Measurements from ENCODE around the gene MAPKBP1.
A peak's percentile ranks its signal among the peaks of the same experiment; 100 is the strongest.

The MAPKBP1 gene

DNA sequence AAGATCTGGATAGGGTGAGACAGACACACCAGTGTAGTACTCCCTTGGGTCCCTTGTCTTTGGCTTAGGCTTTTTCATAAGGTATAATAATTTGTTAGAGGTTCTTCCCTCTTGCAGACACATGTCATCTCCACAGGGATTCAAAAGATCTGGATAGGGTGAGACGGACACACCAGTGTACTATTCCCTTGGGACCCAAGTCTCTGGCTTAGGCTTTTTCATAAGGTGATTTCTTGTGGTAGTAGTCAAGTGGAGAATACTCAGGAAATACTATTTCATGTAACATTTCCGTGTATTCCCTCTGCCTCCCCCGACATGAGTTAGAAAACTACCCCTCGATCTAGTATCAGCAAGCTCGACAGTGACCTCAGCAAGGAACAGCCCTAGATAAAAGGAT is 954 bp upstream of the MAPKBP1 start:
- Histone ChIP-seq H3K9ac (ENCODE audit: low read length) (peak overlapping the region; percentile 93), H3K9me3 (ENCODE audit: control insufficient read depth, low read length) (no peaks in the 10 kb centered on the region), H3K36me3 (ENCODE audit: control insufficient read depth, insufficient read depth, low read length, severe bottlenecking) (peaks cover 4% of the 10 kb centered on the region), H3K4me1 (ENCODE audit: control insufficient read depth, insufficient read depth, low read length) (peaks cover 45% of the 10 kb centered on the region), H3K27me3 (replicated peaks; ENCODE audit: control insufficient read depth, insufficient read depth, low read length) (no peaks in the 10 kb centered on the region), H3K4me3 (ENCODE audit: low read length) (peak overlapping the region; percentile 95)
- DNase-seq (ENCODE audit: low read depth), result no peak

DNA sequence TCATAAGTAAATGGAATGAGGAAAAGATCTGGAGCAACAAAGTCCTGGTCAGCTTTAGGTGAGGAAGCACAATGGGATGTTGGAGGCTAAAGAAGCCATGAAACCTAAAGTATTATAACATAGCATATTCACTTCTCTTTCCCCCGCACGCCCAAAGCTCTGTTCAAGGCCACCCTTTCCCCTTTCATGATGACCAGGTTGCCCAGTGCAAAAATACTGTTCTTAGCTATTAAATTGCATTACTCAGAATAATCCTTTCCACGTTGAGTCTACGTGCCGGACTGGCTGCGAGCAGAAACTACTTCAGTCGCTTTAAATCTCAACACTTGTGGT is 589 bp upstream of the MAPKBP1 start:
- Histone ChIP-seq H3K4me1 (ENCODE audit: control insufficient read depth, insufficient read depth, low read length) (peaks cover 49% of the 10 kb centered on the region), H3K4me3 (ENCODE audit: low read length) (peak overlapping the region; percentile 95), H3K36me3 (ENCODE audit: control insufficient read depth, insufficient read depth, low read length, severe bottlenecking) (peaks cover 3% of the 10 kb centered on the region), H3K9me3 (ENCODE audit: control insufficient read depth, low read length) (no peaks in the 10 kb centered on the region), H3K9ac (ENCODE audit: low read length) (peak overlapping the region; percentile 93), H3K27me3 (replicated peaks; ENCODE audit: control insufficient read depth, insufficient read depth, low read length) (no peaks in the 10 kb centered on the region)
- no peak for DNase-seq (ENCODE audit: low read depth)

DNA sequence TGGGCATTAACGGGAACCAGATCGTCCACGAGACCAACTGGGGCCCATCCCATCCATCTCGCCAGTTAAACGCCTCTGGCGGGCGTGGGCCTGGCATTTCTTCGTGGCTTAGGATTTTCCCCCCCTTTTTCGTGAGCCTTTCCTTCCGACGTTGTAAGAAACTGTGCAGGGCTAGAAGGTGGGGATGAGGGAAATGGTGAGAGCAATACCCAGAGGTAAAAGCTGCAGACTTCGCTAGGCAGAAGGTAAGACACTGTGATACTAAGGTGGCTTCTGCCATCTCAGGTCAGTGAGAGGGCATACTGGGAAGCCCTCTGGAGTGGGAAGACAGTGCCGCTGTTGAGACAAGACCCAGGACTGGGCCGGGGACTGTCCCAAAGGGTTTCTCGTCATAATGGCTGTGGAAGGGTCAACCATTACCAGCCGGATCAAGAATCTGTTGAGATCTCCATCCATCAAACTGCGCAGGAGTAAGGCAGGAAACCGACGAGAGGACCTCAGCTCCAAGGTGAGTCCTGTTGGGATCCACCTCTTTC is 666 bp downstream of the MAPKBP1 start:
- Histone ChIP-seq H3K4me1 (ENCODE audit: control insufficient read depth, insufficient read depth, low read length) (peaks cover 58% of the 10 kb centered on the region), H3K27me3 (replicated peaks; ENCODE audit: control insufficient read depth, insufficient read depth, low read length) (no peaks in the 10 kb centered on the region), H3K36me3 (ENCODE audit: control insufficient read depth, insufficient read depth, low read length, severe bottlenecking) (no peaks in the 10 kb centered on the region), H3K4me3 (ENCODE audit: low read length) (peak overlapping the region; percentile 95), H3K9me3 (ENCODE audit: control insufficient read depth, low read length) (no peaks in the 10 kb centered on the region), H3K9ac (ENCODE audit: low read length) (peak overlapping the region; percentile 93)
- DNase-seq (ENCODE audit: low read depth), result no peak

DNA sequence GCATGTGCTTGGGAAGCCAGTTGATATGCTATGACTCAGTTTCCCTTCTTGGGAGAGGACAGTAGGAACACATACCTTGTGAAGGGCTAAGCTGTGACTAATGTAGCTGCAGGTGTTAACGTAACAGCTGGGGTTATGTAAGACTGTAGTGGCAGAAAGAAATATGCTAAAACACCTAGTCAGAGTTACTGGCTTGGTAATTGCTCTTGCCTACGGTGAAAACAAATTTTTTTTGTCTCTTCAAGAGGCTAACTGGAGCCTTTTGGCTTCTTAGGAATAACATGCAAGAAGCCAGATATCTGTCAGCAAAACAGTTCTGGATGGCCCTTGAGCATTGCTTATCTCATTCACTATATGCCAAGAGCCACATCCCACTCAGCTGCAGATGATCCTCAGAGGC is 1.4 kb downstream of the MAPKBP1 start:
- Histone ChIP-seq H3K4me1 (ENCODE audit: control insufficient read depth, insufficient read depth, low read length) (peaks cover 65% of the 10 kb centered on the region), H3K9ac (ENCODE audit: low read length) (peak overlapping the region; percentile 93), H3K36me3 (ENCODE audit: control insufficient read depth, insufficient read depth, low read length, severe bottlenecking) (no peaks in the 10 kb centered on the region), H3K4me3 (ENCODE audit: low read length) (peak overlapping the region; percentile 95), H3K27me3 (replicated peaks; ENCODE audit: control insufficient read depth, insufficient read depth, low read length) (no peaks in the 10 kb centered on the region), H3K9me3 (ENCODE audit: control insufficient read depth, low read length) (no peaks in the 10 kb centered on the region)
- DNase-seq (ENCODE audit: low read depth), result no peak

DNA sequence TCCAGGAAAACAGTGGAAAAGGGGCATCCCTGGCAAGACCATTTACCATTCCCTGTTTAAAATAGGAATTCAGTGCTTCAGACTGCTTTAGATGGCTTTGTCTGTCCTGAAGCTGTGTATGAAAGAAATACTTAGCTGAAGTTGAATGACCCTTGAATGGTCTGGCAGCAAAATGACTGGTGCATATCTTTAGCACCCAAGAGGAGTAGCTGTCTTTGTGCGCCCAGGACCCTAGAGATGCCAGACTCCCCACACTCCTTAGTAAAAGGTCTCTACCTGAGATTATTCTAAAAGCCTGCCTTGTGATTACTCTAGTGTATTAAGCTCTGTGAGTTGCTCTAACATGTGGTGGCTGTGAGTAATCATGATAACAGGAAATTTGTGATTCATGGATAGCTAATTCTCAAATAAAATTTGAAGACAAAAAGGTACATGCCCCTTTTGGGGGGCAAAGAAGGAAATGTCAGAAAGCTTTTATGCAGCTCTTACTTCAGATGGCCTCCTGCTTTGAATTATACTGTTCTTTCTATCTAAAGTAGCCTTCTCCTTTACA is 3.2 kb downstream of the MAPKBP1 start:
- Histone ChIP-seq H3K27me3 (replicated peaks; ENCODE audit: control insufficient read depth, insufficient read depth, low read length) (no peaks in the 10 kb centered on the region), H3K4me3 (ENCODE audit: low read length) (no peak overlapping the region), H3K9ac (ENCODE audit: low read length) (no peak overlapping the region), H3K36me3 (ENCODE audit: control insufficient read depth, insufficient read depth, low read length, severe bottlenecking) (no peaks in the 10 kb centered on the region), H3K4me1 (ENCODE audit: control insufficient read depth, insufficient read depth, low read length) (peaks cover 67% of the 10 kb centered on the region), H3K9me3 (ENCODE audit: control insufficient read depth, low read length) (no peaks in the 10 kb centered on the region)
- no peak for DNase-seq (ENCODE audit: low read depth)

DNA sequence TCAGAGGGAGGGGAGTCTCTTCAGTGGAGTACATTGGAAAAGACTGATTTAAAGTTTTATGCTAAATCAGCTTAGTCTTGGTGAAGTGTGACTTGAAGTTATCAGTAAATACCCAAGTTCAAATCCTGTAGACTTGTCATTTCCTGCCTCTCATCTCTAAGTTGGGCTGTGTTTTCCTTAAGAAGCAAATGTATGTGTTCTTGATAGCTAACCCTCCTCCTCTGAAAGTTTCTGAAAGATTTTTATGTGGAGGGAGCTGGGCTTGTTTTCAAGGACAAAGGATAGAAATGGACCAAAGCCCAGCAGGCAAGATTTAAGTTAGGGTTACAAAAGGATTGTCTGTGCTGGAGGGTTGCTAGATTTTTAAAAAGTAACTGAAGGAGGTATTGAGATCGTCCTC is 4.2 kb downstream of the MAPKBP1 start:
- no peak for DNase-seq (ENCODE audit: low read depth)
- H3K4me1 ChIP-seq (ENCODE audit: control insufficient read depth, insufficient read depth, low read length), result peaks cover 63% of the 10 kb centered on the region

DNA sequence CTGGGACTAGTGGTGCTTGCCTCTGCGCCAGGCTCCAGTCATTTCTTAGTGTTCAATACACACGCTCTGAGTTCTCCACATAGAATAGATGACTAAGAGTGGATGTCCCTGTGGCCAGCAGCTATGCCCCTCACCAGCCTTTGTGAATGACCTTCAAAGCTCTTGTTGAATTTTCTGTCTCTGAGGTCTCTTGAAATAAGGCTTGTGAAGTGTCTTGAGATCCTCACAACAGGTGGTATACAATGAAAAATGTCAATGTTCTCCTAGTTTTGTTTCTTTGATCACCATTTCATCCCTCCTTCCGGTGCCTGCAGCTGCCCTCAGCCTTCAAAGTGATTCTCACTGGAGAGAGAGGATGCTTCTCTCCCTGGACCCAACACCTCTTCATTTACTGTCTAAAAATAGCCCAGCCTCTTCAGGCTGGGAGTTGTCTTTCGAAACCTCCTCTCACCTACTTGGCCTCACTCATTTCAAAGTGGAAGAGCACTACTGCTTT is 5.4 kb downstream of the MAPKBP1 start:
- H3K9ac ChIP-seq (ENCODE audit: low read length), result no peak overlapping the region
- no peaks in the 10 kb centered on the region for H3K36me3 ChIP-seq (ENCODE audit: control insufficient read depth, insufficient read depth, low read length, severe bottlenecking)
- no peaks in the 10 kb centered on the region for H3K9me3 ChIP-seq (ENCODE audit: control insufficient read depth, low read length)
- peak; percentile 36 for DNase-seq (ENCODE audit: low read depth)
- H3K4me1 ChIP-seq (ENCODE audit: control insufficient read depth, insufficient read depth, low read length), result peaks cover 60% of the 10 kb centered on the region
- peak overlapping the region; percentile 35 for H3K4me3 ChIP-seq (ENCODE audit: low read length)
- no peaks in the 10 kb centered on the region for H3K27me3 ChIP-seq (replicated peaks; ENCODE audit: control insufficient read depth, insufficient read depth, low read length)

More for the DNA sequence above, 4.2 kb downstream of the MAPKBP1 start:
- H3K36me3 ChIP-seq (ENCODE audit: control insufficient read depth, insufficient read depth, low read length, severe bottlenecking), result no peaks in the 10 kb centered on the region
- no peak overlapping the region for H3K9ac ChIP-seq (ENCODE audit: low read length)
- H3K4me3 ChIP-seq (ENCODE audit: low read length), result no peak overlapping the region
- no peaks in the 10 kb centered on the region for H3K27me3 ChIP-seq (replicated peaks; ENCODE audit: control insufficient read depth, insufficient read depth, low read length)
- no peaks in the 10 kb centered on the region for H3K9me3 ChIP-seq (ENCODE audit: control insufficient read depth, low read length)

DNA sequence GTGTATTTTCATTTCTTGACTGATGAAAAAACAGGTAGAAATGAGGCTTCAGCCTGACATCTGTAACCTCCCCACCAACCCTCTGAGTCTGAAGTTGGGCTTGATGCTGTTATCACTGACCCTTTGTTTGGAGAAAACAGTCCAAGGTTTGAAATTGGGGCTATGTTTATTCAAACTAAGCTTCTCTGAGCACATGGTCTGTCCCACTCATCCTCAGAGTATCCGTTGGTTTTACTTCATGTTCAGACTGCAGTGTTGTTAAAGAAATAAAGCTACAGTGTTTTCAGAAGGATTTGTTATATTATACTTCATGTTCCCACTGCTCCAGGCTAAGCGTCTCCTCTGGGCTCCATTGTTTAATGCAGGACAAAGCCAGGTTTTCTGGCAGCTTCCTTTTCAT is 6.0 kb downstream of the MAPKBP1 start:
- Histone ChIP-seq H3K36me3 (ENCODE audit: control insufficient read depth, insufficient read depth, low read length, severe bottlenecking) (no peaks in the 10 kb centered on the region), H3K4me3 (ENCODE audit: low read length) (peak overlapping the region; percentile 35), H3K9me3 (ENCODE audit: control insufficient read depth, low read length) (no peaks in the 10 kb centered on the region), H3K9ac (ENCODE audit: low read length) (no peak overlapping the region), H3K27me3 (replicated peaks; ENCODE audit: control insufficient read depth, insufficient read depth, low read length) (no peaks in the 10 kb centered on the region), H3K4me1 (ENCODE audit: control insufficient read depth, insufficient read depth, low read length) (peaks cover 55% of the 10 kb centered on the region)
- peak; percentile 44 for DNase-seq (ENCODE audit: low read depth)

DNA sequence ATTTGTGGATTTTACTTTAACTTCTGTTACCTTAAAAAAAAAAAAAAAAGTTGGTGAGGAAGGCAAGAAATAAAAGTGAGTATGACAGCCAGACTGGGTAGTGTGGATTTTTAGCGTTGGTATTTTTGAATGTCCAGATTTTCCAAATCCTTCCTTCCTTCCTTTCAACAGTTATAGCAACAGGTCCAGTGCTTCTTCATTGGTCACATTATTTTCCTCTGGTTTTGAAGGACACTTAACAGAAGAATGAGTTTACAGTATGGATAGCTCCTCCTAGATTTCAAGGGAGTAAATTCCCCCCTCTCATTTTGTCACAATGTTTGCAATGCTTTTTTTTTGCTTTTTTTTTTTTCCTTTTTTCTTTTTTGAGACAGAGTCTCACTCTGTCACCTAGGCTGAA is 6.4 kb downstream of the MAPKBP1 start:
- H3K36me3 ChIP-seq (ENCODE audit: control insufficient read depth, insufficient read depth, low read length, severe bottlenecking), result no peaks in the 10 kb centered on the region
- H3K27me3 ChIP-seq (replicated peaks; ENCODE audit: control insufficient read depth, insufficient read depth, low read length), result no peaks in the 10 kb centered on the region
- no peaks in the 10 kb centered on the region for H3K9me3 ChIP-seq (ENCODE audit: control insufficient read depth, low read length)
- no peak overlapping the region for H3K4me3 ChIP-seq (ENCODE audit: low read length)
- peaks cover 50% of the 10 kb centered on the region for H3K4me1 ChIP-seq (ENCODE audit: control insufficient read depth, insufficient read depth, low read length)
- peak; percentile 22 for DNase-seq (ENCODE audit: low read depth)
- no peak overlapping the region for H3K9ac ChIP-seq (ENCODE audit: low read length)

DNA sequence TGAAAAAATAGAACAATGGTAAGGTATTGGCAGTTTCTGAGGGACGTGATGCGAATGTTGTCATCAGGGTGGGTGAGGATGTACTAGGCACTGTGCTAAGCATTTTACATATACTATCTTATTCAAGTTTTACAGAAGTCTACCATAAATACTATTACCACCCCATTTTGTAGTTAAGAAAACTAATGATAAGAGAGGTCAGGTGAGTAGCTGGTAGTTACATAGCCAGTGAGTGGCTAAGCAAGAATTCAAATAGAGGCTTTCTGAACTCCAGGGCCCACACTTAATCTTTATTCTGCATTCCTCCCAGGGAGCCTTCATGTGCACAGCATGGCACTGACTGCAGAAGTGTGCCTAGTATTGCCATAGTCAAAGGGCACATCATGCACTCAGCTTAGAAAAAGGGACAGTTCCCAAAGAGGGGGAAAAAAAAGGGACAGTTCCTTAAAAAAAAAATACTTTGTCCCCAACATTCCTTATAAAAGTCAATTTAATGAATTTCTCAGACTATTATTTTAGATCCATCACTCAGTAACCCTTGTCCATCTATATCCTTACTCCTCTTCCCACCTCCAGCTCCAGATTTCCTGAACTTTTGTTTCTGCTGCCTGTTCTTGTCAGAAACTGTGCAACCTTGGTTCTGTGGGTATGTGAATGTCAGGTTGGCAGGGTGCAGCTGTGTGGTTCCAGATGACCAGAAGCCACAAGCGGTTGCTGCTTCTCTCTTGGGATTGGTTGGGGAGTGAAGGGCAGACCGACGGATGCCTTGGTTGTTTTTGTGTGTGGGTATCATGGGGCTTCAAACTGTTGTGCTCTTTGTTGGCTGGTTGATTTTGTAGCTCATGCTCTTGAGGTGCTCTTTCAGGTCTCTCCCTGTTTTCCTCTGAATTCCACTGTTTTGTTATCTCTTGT is 8.3 kb downstream of the MAPKBP1 start:
- H3K9ac ChIP-seq (ENCODE audit: low read length), result no peak overlapping the region
- H3K27me3 ChIP-seq (replicated peaks; ENCODE audit: control insufficient read depth, insufficient read depth, low read length), result no peaks in the 10 kb centered on the region
- no peak for DNase-seq (ENCODE audit: low read depth)
- peaks cover 32% of the 10 kb centered on the region for H3K4me1 ChIP-seq (ENCODE audit: control insufficient read depth, insufficient read depth, low read length)
- no peak overlapping the region for H3K4me3 ChIP-seq (ENCODE audit: low read length)
- no peaks in the 10 kb centered on the region for H3K9me3 ChIP-seq (ENCODE audit: control insufficient read depth, low read length)
- H3K36me3 ChIP-seq (ENCODE audit: control insufficient read depth, insufficient read depth, low read length, severe bottlenecking), result no peaks in the 10 kb centered on the region

DNA sequence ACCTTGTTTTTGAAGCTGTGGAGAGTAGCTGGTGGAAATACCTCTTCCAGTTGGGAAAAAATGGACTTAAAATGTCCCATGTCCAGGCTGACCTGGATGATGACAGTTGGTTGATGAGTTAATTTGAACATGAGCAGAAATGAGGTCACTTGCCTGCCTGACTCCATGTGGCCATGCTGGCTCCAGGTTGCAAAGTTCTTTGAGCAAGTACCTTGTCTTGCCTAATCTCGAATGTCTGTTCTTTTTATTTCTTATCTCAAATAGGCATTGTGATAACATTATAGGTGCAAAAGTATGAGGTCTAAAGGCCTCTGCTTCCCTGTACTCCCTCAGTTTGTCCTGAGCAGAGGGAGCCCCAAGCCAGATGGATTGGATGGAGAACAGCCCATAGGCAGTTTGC is 9.0 kb downstream of the MAPKBP1 start:
- no peak overlapping the region for H3K9ac ChIP-seq (ENCODE audit: low read length)
- no peaks in the 10 kb centered on the region for H3K9me3 ChIP-seq (ENCODE audit: control insufficient read depth, low read length)
- H3K4me3 ChIP-seq (ENCODE audit: low read length), result no peak overlapping the region
- no peaks in the 10 kb centered on the region for H3K27me3 ChIP-seq (replicated peaks; ENCODE audit: control insufficient read depth, insufficient read depth, low read length)
- H3K36me3 ChIP-seq (ENCODE audit: control insufficient read depth, insufficient read depth, low read length, severe bottlenecking), result no peaks in the 10 kb centered on the region
- peaks cover 25% of the 10 kb centered on the region for H3K4me1 ChIP-seq (ENCODE audit: control insufficient read depth, insufficient read depth, low read length)
- no peak for DNase-seq (ENCODE audit: low read depth)

Measured in adipocyte (in vitro differentiated cells).